HG03135 (cell line): ENCODE data around the gene NECTIN2.

Experiments used
- ATAC-seq: cut with Tn5 transposase; IDR thresholded peaks from one replicate; pipeline ENCODE4 v1.9.1; 2021; ENCODE audit warnings: mild to moderate bottlenecking, moderate library complexity; ENCODE audit not compliant: unreplicated experiment

The NECTIN2 gene

DNA sequence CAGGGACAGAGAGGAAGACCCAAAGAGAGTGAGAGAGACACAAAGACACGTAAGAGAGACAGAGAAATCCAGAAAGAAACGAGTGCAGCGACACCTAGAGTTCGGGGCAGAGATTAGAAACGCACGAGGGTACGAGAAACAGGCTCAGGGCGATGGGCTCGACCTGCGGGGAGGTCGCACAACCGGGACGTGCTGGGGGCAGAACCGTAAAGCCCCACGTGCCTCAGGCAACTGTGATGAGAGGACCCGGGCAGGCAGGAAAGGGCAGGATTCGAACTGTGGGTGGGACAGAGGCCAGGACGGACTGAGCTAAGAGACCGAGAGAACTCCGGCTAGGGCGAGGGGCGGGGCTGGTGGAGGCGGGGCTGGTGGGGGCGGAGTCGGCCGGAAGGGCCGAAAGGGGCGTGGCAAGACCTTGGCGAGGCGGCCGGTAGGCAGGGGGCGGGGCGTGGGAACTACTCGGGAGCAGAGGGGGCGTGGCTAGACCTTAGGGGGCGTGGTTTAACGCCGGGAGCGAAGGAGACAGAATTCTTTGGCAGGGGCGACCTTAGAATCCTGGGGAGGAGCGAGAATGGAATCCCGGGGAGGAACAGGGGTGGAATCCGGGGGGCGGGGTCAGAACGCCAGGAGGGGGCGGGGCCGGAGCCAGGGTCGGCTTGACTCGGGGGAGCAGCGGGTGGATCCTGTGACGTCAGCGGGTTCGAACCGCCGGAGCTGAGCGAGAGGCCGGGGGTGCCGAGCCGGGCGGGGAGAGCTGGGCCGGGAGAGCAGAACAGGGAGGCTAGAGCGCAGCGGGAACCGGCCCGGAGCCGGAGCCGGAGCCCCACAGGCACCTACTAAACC is at the start of gene NECTIN2:
NECTIN2 (plus strand) TSS at position 686 of the 843 bp plus-strand sequence. CDS start 229 bp downstream, outside the sequence.
- ATAC-seq: peak; percentile 48

DNA sequence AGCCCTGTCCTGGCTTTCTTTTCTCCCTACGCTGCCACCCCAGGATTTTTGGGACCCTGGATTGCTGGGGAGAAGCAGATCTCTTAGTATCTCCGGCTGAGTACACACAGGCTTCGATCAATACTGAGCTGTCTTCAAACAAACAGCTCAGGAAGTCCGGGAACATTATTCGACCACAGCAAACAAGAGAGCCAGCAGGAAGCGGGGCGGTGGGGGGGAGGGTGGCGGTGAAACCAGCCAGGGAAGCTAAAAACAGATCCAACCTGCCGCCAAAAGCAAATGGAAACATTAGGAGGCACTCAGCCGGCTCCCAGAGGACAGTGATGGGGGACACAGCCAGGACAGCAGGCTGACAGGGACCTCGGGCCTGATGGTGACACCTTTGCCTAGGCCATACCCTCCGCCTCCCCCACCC is 49.4 kb upstream of the NECTIN2 start:
- ATAC-seq: no peak

DNA sequence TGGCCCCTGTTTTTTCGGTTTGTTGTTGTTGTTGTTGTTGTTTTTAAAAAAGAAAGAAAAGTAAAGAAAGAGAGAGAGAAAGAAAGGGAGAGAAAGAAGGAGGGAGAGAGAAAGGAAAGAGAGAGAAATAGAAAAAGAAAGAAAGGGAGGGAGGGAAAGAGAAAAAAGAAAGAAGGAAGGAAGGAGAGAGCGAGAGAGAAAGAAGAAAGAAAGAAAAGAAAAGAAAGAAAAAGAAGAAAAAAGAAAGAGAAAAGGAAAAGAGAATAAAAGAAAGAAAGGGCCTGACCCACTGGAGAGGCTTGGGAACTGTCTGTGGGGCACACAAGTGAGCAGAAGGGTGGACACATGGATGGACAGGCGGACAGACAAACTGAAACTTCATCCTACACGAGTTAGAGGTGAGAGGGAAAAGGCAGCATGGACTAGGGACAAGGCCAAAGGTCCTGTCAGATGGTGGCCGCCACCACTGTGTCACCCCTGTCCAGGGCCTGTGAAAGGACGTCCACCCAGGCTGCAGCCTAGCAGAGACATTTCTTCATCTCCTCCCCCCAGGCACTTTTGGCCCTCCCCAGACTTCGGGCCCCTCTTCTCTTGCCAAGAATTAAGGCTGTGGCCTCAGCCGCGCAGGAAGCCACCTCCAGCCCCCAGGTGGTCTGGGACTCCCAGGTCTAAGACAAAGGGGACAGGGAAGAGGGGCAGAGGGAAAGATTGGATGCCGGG is 46.3 kb upstream of the NECTIN2 start:
- ATAC-seq: no peak

DNA sequence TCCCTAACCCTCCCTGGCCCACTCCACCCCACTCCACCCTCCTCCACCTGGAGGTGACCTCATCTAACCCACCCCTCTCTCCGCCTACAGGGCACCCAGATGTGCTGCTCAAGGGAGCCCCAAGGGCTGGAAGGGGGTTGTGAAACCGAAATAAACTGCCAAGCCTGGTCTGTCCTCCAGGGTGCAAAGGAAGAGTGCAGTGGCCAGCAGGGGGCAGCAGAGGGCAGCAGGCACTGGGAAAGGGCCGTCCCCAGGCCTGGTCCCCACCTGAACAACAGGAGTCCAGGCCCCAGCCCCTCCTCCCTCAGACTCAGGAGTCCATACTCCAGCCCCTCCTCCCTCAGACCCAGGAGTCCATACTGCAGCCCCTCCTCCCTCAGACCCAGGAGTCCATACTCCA is 45.6 kb upstream of the NECTIN2 start:
- ATAC-seq: no peak

DNA sequence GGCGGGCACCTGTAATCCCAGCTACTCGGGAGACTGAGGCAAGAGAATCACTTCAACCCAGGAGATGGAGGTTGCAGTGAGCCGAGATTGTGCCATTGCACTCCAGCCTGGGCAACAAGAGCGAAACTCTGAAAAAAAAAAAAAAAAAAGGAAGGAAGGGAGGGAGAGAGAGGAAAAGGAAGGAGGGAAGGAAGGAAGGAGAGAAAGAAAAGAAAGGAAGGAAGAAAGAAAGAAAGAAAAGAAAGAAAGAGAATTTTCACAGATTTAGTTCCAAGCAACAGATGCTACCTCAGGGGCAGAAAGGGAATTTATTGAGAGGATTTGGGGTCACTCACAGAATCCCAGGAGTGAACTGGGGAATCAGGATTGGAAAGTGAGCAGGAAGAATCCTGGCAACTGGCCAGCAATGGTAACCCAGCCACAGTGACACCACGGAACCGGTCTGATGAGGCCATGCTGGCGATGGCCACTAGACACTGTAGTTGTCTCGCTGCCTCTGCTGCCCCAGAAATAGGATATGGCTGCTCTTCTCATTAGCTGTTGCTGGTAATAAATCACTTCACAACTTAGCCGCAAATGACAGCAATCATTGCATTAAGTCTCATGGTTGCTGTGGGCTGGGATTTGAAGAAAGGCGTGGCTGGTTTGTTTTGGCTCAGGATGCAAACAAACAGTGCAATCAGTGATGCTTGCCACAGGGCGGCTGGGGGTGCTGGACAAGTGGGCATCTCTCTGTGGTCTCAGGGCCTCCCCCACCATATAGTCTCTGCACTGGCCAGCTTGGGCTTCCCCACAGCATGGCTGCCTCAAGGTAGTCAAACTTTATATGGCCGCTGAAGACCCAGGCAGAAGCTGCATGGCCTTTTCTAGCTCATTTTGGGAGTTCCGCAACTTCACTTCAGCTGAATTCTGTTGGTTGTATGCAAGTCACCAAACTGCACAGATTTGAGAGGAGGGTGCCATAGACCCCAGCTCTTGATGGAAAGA is 42.4 kb upstream of the NECTIN2 start:
- ATAC-seq: no peak

DNA sequence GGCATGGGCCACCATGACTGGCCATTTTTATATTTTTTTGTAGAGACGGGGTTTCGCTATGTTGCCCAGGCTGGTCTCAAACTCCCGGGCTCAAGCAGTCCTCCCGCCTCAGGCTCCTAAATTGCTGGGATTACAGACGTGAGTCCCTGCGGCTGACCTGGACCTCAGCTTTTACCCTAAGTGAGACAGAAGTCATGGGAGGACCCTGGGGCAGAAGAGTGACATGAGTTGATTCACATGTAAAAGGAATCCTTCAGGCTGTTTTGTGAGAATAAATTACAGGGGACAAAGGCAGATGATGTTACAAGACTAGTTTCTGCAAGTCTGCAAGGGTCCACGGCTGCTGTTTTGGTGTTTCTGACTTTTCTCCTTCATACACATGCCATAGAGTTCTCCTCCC is 39.8 kb upstream of the NECTIN2 start:
- ATAC-seq: no peak

DNA sequence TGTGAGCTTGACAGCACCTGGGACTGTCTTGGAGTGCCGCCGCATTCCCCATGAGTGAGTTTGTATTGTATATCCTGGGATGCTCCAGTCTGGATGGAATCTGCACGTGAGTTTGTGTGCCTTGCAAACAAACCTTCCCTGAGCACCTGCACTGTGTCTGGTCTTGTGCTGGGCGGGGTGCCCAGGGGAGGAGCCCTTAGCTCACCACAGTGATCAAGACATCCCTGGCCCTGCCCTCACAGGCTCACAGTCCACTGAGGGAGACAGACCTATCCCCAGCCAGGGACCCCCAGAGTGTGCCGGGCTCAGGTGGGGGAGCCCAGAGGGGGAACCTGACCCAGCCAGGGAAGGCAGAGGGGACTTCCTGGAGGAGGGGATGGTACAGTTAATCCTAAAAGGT is 38.9 kb upstream of the NECTIN2 start:
- ATAC-seq: no peak

DNA sequence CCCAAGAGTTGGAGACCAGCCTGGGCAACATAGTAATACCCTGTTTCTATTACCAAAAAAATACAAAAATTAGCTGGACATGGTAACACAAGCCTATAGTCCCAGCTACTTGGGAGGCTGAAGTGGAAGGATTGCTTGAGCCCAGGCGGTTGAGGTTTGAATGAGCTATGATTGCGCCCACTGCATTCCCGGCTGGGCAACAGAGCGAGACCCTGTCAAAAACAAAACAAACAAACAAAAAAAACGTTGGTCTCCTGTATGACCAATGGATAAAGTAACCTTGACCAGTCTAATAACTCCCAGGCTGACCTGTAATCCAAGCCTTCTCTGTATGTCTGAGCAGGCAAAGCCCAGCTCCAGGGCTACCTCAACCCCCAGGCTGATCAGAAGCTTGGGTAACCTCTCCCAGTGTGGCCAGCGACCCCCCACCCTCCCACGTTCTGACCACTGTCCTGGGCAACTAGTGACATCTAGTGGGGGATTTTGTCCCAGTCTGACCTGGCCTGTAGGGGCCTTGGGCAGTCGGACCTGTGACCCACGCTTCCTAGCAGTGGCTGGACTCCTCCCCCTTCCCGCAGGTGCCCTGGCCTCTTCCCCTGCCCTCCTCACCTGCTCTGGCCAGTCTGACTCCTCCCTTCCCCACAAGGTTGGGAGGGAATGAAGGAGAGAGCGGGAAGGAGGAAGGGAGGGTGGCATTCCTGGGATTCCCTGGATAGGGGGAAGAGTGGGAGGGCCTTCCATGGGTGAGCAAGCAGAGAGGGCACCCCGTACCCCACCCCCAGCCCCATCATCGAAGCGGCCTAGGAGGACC is 38.2 kb upstream of the NECTIN2 start:
- no peak for ATAC-seq

DNA sequence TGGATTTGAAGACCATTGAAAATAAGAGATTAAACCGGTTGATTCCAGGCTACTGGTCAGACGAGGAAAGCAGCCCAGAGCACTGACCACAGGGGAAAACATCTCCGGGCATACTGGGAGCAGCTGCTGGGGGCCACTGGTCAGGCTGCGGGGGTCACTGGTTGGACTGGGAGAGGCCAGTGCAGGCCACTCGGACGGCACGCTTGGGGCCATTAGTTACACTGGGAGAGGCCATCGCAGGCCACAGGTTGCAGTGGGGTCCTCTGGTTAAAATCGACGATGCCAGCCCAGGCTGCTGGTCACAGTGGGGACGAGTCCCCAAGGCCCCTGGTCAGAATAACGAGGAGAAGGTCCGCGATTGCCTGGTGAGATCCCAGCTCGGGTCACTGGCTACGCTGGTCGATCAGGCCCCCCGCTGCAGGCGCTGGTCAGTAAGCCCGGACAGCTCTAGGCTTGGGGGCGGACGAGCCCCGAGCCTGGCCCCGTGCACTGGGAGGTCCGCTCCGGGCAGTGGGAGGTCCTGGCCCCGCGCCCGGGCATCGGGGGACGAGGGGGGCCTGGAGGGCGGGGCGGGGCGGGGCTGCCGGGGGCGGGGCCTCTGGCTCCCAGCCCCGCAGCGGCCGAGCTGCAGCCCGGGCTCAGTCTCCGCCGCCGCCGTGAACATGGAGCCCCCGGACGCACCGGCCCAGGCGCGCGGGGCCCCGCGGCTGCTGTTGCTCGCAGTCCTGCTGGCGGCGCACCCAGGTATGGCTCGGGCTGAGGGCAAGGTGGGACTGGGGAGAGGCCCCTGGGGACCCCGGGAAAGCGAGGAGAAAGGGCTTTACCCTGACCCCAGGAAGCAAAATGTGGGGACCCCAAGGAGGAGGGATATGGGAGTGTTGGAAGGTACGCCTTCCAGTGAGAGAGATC is 37.4 kb upstream of the NECTIN2 start, which contains the start of gene BCAM:
BCAM (plus strand) TSS at position 641 of the 909 bp plus-strand sequence; CDS start at position 663, 22 bp downstream.
- no peak for ATAC-seq

DNA sequence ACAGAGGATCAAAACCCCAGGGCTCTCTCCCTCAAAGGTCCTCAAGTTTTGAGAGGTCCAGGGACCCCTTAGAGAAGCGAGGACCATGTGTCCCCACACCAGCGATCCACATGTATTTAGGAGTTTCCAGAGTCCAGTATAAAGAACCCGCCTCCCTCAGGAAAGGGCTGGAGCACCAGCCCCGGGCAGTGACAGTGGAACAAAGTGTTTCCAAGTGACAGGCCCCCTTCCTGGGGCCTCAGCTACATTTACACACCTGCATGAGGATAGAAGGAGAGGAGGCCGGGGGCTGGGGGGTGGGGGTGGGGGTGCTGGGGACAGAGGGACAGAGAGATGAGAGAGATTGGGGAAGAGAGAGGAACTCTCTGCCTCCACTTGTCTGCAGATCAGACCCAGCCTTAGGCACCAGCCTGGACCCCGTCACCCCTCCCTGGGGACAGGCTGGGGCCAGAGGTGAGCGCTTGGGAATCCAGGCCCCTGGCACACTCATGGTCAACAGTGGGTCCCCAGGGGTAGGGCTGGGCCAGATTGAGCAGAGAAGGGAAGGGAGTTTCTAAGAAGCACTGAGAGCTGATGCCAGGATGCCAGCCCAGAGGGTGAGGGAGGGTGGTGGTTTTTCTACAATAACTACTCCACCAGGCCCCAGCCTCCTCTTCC is 36.4 kb upstream of the NECTIN2 start:
- no peak for ATAC-seq

DNA sequence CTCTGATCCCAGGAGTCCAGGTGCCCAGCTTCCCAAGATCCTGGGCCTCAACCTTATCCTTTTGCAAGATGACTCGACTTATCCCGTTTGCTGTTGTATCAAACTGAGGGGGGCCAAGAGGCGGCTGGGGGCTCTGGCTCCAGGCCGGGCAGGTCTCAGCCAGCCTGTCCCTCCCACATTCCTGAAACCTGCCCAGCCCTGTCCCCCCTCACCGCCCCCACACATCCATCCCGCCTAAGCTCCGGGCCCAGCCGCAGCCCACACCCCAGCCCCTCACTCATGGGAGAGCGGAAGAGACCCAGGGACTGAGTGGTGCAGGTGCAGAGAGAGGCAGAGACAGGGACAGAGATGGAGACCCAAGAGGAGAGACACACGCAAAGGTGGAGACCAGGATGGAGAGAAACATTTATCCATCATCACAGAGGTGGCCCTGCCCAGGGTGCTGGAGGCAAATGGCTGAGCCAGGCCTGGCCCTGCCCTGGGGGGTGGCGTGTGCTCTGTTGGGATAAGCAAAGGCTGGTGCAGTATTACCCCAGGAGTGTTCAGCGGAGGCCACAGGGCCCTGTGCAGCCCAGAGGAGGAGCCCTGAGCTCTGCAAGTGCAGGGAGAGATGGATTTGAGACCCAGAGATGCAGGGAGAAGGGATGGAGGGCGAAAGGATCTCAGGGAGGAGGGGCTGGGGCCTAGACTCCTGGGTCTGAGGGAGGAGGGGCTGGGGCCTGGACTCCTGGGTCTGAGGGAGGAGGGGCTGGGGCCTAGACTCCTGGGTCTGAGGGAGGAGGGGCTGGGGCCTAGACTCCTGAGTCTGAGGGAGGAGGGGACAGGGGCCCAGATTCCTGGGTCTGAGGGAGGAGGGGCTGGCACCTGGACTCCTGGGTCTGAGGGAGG is 35.6 kb upstream of the NECTIN2 start:
- no peak for ATAC-seq

DNA sequence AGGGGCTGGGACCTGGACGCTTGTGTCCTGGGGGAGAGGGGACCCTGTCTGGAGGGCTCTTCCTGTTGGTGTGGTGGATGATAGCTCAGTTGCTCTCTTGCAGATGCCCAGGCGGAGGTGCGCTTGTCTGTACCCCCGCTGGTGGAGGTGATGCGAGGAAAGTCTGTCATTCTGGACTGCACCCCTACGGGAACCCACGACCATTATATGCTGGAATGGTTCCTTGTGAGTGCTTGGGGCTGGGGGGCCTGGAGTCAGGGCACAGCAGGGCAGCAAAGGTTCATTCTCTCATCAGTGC is 35.0 kb upstream of the NECTIN2 start:
- ATAC-seq: no peak

DNA sequence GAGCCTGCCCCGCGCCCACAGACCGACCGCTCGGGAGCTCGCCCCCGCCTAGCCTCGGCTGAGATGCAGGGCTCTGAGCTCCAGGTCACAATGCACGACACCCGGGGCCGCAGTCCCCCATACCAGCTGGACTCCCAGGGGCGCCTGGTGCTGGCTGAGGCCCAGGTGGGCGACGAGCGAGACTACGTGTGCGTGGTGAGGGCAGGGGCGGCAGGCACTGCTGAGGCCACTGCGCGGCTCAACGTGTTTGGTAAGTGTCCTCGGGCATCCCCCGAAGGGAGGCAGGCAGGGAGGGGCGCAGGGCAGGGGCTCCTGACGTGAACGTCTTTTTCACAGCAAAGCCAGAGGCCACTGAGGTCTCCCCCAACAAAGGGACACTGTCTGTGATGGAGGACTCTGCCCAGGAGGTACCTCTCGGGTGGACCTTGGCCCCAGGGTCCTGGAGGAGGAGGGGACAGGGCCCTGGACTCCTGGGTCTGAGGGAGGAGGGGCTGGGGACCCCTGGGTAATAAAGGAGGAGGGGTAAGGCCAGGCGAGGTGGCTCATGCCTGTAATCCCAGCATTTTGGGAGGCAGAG is 33.9 kb upstream of the NECTIN2 start:
- ATAC-seq: no peak

DNA sequence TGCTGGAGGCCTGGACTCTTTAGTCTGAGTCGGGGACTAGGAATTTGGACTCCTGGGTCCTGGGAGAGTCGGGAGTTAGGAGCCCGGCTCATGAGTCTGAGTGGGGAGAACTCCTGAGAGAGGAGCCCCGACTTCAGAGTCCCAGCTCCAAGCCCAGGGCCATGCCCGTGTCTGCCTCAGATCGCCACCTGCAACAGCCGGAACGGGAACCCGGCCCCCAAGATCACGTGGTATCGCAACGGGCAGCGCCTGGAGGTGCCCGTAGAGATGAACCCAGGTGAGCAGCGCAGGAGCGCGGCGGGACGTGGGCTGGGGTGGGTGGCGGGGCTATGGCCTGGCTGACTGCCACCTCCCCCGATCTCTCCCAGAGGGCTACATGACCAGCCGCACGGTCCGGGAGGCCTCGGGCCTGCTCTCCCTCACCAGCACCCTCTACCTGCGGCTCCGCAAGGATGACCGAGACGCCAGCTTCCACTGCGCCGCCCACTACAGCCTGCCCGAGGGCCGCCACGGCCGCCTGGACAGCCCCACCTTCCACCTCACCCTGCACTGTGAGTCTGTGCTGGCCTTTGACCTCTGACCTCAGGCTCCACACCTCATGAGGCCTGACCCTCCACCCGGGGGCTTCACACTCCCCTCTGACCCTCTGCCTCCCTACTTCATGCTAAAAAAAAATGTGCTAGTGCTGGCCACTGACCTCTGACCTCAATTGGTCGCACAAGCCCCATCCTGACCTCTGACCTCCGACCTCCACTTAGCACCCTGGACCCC is 32.8 kb upstream of the NECTIN2 start:
- ATAC-seq: no peak

DNA sequence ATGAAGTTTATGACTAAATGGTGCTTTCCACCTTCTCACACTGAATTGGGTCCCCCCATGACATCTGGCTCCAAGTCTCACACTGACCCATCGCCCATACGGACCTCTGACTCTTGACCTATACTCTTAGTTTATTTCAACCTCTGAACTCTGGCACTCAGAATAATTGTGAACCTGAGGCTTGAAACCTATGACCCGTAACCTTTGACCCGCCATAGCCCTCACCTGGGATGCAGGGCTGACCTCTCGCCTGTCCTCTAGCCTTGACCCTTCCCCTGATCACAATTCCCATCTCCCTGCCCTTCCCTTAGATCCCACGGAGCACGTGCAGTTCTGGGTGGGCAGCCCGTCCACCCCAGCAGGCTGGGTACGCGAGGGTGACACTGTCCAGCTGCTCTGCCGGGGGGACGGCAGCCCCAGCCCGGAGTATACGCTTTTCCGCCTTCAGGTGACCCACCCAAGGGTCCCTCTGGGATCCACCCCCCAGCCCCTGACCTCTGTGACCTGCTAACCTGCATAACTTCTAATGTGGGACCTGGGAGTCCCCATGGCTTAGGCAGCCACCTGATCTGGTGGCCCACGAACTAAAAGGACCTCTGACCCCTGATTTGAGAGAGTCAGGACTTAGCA is 32.1 kb upstream of the NECTIN2 start:
- no peak for ATAC-seq

DNA sequence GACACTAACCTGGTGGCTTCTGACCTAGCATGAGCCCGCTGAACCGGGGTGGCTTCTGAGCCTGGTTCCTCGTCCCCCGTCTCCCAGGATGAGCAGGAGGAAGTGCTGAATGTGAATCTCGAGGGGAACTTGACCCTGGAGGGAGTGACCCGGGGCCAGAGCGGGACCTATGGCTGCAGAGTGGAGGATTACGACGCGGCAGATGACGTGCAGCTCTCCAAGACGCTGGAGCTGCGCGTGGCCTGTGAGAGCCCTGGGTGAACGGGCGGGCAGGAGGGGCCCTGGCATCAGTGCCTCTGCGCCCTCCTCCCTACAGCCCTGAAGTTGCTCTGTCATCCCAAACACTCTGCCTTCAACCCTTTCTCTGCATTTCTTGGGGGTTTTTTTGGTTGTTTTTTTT is 31.6 kb upstream of the NECTIN2 start:
- ATAC-seq: no peak
